ENCODE results near the gene COPS7A. TPM values are rescaled to one million over a fixed set of nuclear protein-coding genes. Genes with fewer than 3 reads are reported as not detected.
"Not testable (repeated sequence)": the region's sequence is repeated elsewhere in the genome, so short reads cannot be mapped to it uniquely, and the experiment has no call there.

The COPS7A gene
- total and polyA plus RNA-seq, 9 donors: 36.4 to 74.8 (median 48.4) TPM

GRCh38 chr12:6703631-6704030, 20.2 kb upstream of the COPS7A start:
- no peak for TF ChIP-seq CTCF (IDR thresholded peaks at IDR 0.05)
- TF ChIP-seq POLR2A (IDR thresholded peaks at IDR 0.05): no peak
- no peak for TF ChIP-seq EP300 (IDR thresholded peaks at IDR 0.05)
- Histone ChIP-seq H3K27ac (no peak overlapping the region), H3K27me3 (no peaks in the 10 kb centered on the region), H3K9me3 (no peaks in the 10 kb centered on the region), H3K36me3 (no peaks in the 10 kb centered on the region), H3K4me1 (ENCODE audit: insufficient read depth) (peaks cover 2% of the 10 kb centered on the region), H3K4me3 (no peak overlapping the region)
- no peak for DNase-seq
- 25 to 32% (median 29%) methylated on average over 10 of the region's 10 CpGs for WGBS, 3 donors
- intact Hi-C loops (cut with DNase I): loop anchor here in 1 of 4 donors (10.0 kb wide), 1 partner anchor 59 kb away; the partner anchor contains the start of gene ACRBP

GRCh38 chr12:6708351-6708750, 15.5 kb upstream of the COPS7A start:
- H3K27me3 ChIP-seq; H3K4me1 ChIP-seq (ENCODE audit: insufficient read depth); DNase-seq; H3K4me3 ChIP-seq; H3K36me3 ChIP-seq; H3K27ac ChIP-seq; H3K9me3 ChIP-seq: not testable (repeated sequence)
- WGBS, 3 donors: 85 to 92% (median 90%) methylated on average over 20 to 21 of the region's 21 CpGs
- intact Hi-C loops (cut with DNase I): loop anchor here in 1 of 4 donors (10.0 kb wide), 1 partner anchor 64 kb away; the partner anchor contains the start of gene ACRBP

GRCh38 chr12:6708960-6709394, 14.9 kb upstream of the COPS7A start:
- H3K9me3 ChIP-seq: no peaks in the 10 kb centered on the region
- intact Hi-C loops (cut with DNase I): loop anchor here in 1 of 4 donors (10.0 kb wide), 1 partner anchor 64 kb away; the partner anchor contains the start of gene ACRBP
- WGBS, 3 donors: 57 to 72% (median 59%) methylated on average over 16 of the region's 16 CpGs
- no peak overlapping the region for H3K4me3 ChIP-seq
- H3K27me3 ChIP-seq: no peaks in the 10 kb centered on the region
- no peak for TF ChIP-seq POLR2A (IDR thresholded peaks at IDR 0.05)
- no peak for TF ChIP-seq CTCF (IDR thresholded peaks at IDR 0.05)
- no peak for TF ChIP-seq EP300 (IDR thresholded peaks at IDR 0.05)
- no peak overlapping the region for H3K27ac ChIP-seq
- H3K4me1 ChIP-seq (ENCODE audit: insufficient read depth): no peaks in the 10 kb centered on the region
- no peaks in the 10 kb centered on the region for H3K36me3 ChIP-seq
- no peak for DNase-seq

GRCh38 chr12:6716031-6716873, 7.6 kb upstream of the COPS7A start:
- DNase-seq; H3K4me3 ChIP-seq; H3K4me1 ChIP-seq (ENCODE audit: insufficient read depth); H3K9me3 ChIP-seq; intact Hi-C loops (cut with DNase I); H3K27me3 ChIP-seq; H3K27ac ChIP-seq; H3K36me3 ChIP-seq: not testable (repeated sequence)
- WGBS, 3 donors: 79 to 86% (median 85%) methylated on average over 29 to 40 of the region's 41 CpGs

GRCh38 chr12:6716874-6717437, 6.9 kb upstream of the COPS7A start:
- H3K27ac ChIP-seq: no peak overlapping the region
- no peaks in the 10 kb centered on the region for H3K36me3 ChIP-seq
- WGBS, 3 donors: 66 to 85% (median 75%) methylated on average over 8 to 10 of the region's 10 CpGs
- H3K4me1 ChIP-seq (ENCODE audit: insufficient read depth): no peaks in the 10 kb centered on the region
- H3K4me3 ChIP-seq: no peak overlapping the region
- no peak for DNase-seq
- intact Hi-C loops (cut with DNase I): no loop called here
- no peak for TF ChIP-seq POLR2A (IDR thresholded peaks at IDR 0.05)
- no peak for TF ChIP-seq EP300 (IDR thresholded peaks at IDR 0.05)
- no peak for TF ChIP-seq CTCF (IDR thresholded peaks at IDR 0.05)
- H3K27me3 ChIP-seq: no peaks in the 10 kb centered on the region
- no peaks in the 10 kb centered on the region for H3K9me3 ChIP-seq
